ENCODE measurements around the gene TOPBP1. TPM values are rescaled to one million over a fixed set of nuclear protein-coding genes. Genes with fewer than 3 reads are reported as not detected.
A peak's percentile ranks its signal among the peaks of the same experiment; 100 is the strongest.

The TOPBP1 gene
- polyA plus RNA-seq, 3 donors, result 41.1 to 52.7 (median 43.5) TPM

- DNase-seq (ENCODE audit: extremely low read depth in 1 of 11, low read depth in 9 of 11, low spot score in 4 of 11), result no peak
Observed at GRCh38 chr3:133588784-133589465, 72.8 kb downstream of the TOPBP1 start.

DNA sequence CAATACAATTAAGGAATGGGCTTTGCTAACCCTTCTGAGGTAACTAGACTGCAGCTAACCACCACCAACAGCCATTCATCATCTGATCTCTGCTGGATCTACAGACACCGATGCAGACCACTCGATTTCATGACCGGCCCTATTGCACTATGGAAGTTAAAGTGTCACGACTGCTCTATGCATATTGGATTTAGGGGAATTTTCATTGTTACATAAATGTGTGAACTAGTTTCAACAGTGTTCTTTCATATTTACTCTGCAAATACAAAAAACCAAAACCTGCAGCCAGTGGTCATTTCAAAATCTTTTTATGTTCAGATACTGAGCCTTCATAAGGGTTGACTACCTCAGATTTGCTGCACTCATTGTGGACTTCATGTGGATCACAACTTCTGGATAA is 73.7 kb downstream of the TOPBP1 start:
- DNase-seq (ENCODE audit: extremely low read depth in 1 of 11, low read depth in 9 of 11, low spot score in 4 of 11), result no peak

- no peak for DNase-seq (ENCODE audit: extremely low read depth in 1 of 11, low read depth in 9 of 11, low spot score in 4 of 11)
Observed at GRCh38 chr3:133583396-133583795, 78.3 kb downstream of the TOPBP1 start.

DNA sequence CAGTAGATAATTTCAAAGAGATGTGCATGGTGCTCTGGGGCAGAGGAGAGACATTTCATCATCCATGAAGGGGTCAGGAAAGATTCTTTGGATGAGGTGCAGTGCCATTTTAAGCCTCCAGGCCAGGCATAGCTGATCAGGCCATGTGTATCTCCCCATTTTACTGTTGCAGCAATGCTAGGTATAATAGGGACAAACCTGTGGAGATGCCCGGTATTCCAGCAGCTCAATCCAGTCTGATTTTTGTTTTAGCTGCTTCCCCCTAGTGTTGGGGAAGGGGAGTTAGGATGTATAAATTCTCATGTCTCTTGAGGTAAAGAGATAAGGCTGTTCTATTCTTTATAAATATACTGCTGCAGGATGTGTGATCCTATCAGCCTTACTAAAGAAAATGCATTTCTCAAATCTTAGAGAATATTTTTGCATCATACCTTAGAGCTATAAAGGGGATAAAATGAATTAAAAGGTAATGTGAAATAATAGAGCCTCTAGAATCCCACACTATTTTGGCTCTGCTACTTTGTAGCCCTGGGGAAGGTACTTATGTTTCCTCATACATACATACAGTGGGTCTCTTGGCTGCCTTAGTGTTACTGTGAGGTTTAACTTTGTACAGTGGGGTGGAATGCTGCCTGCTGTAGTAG is 83.1 kb downstream of the TOPBP1 start:
- peak in 2 of 11 donors; percentile 17 to 18 for DNase-seq (ENCODE audit: extremely low read depth in 1 of 11, low read depth in 9 of 11, low spot score in 4 of 11)

DNA sequence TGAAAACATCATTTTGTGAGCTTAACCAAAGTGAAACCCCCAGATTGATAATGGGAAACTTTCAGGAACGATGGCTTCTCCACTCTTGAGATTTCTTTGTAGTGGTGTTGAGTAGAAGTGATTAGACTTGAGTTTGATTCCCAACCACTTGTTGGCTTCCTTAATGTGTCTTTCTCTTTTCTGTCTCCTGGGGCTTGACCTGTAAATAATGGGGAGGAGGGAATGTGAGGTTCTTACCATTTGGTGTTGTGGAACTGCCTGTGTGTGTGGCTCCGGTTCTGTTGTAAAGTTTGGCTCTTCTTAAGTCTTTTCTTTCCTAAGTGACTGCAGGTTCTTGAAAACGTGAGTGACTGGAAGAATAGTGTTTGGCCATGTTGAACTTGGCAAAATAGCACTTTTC is 85.6 kb downstream of the TOPBP1 start:
- no peak for DNase-seq (ENCODE audit: extremely low read depth in 1 of 11, low read depth in 9 of 11, low spot score in 4 of 11)

DNA sequence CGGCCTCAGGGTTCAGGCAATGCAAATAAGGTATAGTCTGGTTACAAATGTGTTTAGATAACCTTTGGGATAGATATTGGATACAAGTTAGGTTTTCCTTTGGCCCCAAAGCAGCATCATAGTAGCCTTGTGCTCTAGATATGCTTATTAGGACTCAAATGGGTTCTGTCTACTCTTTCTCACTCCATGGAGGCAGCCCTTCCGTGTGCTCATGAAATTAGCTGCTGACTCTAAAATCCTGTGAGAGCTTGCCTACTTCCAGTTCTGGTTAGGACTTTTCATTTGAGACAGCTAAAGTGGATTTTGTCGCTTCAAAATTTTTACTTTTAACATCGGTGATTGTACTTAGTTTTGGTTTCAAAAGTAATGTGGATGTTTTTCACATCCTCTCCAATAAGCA is 86.7 kb downstream of the TOPBP1 start:
- no peak for DNase-seq (ENCODE audit: extremely low read depth in 1 of 11, low read depth in 9 of 11, low spot score in 4 of 11)

DNA sequence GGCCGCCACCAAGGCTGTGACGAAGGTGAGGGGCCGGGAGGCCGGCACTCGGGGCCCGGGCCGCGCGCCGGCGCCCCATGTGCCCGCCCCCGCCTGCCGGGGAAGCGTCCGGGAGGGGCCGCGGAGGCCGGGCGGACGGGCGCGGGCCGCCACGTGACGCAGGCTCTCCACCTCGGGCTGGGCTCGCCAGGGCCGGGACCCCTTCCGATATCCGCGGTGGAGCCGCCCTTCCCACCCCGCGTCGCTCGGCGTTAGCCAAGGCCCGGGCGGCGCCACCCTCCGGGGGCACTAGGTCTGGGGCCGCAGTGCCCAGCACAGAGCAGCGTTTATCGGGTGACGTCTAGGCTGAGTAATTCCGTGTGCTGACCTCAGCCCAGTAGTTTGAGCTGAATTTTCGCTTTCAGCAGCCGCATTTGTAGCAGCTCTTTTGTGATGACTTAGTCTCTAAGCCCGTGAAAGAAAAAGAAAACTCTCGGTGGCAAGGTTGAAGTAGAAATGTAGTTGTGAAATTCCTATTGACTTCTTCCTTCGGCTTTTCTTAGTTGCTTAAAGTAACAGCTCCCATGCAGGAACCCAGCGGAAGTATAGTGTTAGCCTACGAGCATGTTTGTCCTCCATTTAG is 87.4 kb downstream of the TOPBP1 start:
- peak in 8 of 11 donors; percentile 38 to 70 (median 51) for DNase-seq (ENCODE audit: extremely low read depth in 1 of 11, low read depth in 9 of 11, low spot score in 4 of 11)

DNA sequence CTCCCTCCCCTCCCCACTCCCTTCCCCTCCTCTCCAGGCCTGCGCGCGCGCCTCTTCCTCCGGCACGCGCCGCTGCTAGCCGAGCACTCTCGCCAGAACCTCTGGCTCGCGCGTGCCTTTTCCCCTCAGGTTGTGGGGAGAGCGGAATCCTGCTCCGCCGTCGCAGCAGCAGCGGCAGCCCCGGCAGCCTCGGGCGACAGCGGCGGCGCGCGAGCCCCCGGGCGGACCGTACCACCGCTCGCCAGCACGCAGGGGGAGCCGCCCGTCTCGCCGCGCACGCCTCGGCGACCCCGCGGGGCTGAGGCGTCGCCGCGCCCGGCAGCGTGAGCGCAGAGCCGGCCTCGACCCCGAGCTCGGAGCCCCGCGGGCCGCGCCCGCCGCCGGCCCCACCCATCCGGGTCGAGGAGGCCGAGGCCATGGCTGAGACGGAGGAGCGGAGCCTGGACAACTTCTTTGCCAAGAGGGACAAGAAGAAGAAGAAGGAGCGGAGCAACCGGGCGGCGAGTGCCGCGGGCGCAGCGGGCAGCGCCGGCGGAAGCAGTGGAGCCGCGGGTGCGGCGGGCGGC is 88.0 kb downstream of the TOPBP1 start, which contains the start of gene CDV3:
CDV3 (plus strand) TSS at position 58 of the 566 bp plus-strand sequence; CDS start at position 417, 359 bp downstream.
- peak in 3 of 11 donors; percentile 47 to 66 (median 65) for DNase-seq (ENCODE audit: extremely low read depth in 1 of 11, low read depth in 9 of 11, low spot score in 4 of 11)

DNA sequence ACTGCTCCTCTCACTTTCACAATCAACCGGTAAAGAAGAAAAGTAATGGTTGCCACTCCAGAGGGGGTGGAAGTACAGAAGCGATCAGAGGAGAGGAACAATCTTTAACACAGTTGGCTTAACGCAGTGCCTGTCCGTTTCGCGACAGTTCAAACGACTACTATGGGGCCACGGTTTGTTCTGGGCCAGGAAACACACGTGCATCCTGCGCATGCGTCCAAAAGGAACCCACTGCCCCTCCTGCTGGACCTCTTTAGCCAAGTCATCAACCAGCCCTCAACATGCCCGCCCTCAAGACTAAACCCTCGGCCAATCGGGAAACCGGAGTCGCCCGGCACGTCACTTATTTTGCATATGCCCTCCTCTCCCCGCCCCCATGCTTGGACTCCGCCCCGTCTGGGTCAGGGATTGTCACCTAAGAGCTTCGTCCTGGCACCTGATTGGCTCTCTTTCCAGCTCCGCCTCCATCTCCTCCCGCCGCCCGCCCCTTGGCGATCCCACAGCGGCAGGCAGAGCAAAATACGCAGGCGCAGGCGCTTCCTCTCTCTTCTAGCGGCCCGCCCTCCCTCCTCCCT is 88.6 kb downstream of the TOPBP1 start:
- peak; percentile 99 to 100 (median 100) for DNase-seq (ENCODE audit: extremely low read depth in 1 of 11, low read depth in 9 of 11, low spot score in 4 of 11)

- no peak for DNase-seq (ENCODE audit: extremely low read depth in 1 of 11, low read depth in 9 of 11, low spot score in 4 of 11)
Observed at GRCh38 chr3:133572158-133573053, 89.3 kb downstream of the TOPBP1 start.

GRCh38 chr3:133570937-133571320 is 90.8 kb downstream of the TOPBP1 start:
- DNase-seq (ENCODE audit: extremely low read depth in 1 of 11, low read depth in 9 of 11, low spot score in 4 of 11), result no peak

DNA sequence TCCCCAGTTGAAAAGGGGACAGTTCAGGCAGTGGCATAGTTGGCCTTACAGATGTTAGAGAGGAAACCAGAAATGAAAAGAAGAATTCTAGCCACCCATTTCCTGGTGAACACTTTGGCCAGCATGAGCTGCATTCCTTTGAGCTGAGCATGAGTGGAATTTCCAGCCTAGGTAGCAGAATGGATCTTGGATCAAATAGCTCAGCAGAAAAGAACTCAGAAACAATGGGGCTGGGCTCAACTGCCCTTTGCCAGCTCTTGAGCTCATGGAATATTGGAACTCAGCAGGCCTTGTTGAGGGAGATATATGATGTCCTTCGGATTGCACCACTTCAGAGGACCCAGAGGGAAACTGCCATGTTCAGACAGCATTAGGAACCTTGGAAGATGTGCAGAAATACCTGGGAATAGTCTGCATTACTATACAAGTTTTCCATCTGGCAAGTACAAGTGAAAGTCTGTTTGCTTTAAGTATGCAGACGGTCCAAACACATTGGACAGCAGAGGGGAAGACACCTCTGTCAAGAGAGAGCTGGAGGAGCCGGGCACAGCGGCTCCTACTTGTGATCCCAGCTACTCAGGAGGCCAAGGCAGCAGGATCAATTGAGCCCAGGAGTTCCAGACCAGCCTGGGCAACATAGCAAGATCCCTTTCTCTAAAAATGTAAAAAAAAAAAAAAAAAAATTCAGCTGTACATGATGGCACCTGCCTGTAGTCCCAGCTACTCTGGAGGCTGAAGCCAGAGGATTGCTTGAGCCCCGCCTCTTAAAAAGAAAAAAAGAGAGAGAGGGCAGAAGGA is 91.4 kb downstream of the TOPBP1 start:
- DNase-seq (ENCODE audit: extremely low read depth in 1 of 11, low read depth in 9 of 11, low spot score in 4 of 11), result no peak

DNA sequence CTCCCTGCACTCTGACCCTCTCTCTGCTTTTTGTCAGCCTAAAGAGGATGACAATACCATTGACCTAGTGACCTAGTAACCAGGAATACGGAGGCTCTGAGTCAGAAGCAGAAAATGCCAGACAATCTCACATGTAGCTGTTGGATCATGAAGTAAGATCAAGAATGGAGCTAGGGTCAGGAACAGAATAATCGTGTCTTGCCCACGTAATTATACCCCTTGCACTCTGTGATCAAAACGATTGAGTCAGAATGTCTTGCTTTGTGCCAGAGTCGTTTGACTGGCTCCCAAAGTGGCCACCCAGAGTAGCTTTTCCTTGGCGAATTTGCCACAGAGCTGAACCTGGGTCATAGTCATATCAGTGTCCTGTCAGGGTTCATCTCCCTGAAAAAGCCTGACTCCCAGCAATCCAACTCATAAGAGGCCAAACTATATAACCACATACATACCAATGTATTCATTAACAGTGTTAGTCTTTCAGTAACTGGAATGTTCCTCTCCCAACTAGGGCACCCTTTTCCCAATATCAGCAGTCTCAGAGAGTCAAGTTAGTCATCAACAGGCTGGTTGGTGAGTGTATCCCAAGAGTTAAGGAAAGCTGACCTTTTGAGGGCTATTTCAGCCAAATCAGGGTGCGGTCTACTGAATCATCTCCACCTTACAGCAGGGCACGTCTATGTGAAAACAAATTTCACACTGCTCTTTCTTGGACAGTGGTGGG is 93.3 kb downstream of the TOPBP1 start:
- DNase-seq (ENCODE audit: extremely low read depth in 1 of 11, low read depth in 9 of 11, low spot score in 4 of 11), result no peak

DNA sequence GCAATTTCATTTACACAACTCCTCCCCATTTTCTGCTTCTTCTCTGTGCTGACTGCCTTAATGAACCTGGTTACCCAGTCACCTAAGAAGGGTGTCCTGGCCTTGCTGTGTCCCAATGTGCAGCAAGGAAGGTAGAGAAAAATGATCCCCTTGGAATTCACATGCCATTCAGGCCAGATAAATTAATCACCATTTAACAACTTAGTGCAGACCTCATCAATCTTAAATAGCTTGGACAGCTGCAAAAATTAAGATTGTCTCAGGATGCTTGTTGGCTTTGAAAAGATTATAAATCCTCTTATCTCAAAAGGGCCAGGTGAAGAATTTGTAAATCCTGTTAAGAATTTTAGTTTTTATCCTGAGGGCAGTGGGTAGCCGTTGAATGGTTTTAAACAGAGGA is 97.9 kb downstream of the TOPBP1 start:
- no peak for DNase-seq (ENCODE audit: extremely low read depth in 1 of 11, low read depth in 9 of 11, low spot score in 4 of 11)

DNA sequence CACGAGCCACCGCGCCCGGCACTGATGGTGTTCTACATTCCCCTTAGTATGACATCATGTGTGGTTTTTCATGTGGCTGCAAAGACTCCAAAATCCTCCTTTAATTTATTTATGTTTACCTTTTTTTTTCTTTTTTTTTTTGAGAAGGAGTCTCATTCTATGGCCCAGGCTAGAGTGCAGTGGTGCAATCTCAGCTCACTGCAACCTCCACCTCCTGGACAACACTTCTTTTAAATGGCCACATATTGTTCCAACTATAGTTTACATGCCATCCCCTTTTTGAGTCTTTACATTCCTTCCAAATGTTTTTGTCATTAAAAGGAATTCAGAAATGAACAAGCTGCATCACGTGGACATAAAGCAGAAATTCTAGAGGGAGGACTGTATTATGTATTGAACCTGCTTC is 98.6 kb downstream of the TOPBP1 start:
- DNase-seq (ENCODE audit: extremely low read depth in 1 of 11, low read depth in 9 of 11, low spot score in 4 of 11), result no peak

GRCh38 chr3:133562376-133562775 is 99.4 kb downstream of the TOPBP1 start:
- no peak for DNase-seq (ENCODE audit: extremely low read depth in 1 of 11, low read depth in 9 of 11, low spot score in 4 of 11)

DNA sequence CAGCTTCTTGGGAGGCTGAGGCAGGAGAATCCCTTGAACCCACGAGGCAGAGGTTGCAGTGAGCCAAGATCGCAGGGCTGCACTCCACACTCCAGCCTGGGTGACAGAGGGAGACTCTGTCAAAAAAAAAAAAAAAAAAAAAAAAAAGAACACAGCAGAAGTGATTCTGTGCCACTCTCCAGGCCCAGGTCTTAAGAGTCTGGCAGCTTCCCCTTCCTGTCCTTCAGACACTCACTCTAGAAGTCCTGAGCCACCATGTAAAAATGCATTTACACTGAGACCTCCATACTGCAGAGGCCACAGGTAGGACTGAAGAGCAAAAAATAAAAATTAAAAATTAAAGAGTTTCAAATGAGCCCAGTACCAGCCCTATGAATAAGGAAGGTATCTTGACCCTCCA is 100.1 kb downstream of the TOPBP1 start:
- DNase-seq (ENCODE audit: extremely low read depth in 1 of 11, low read depth in 9 of 11, low spot score in 4 of 11), result no peak

Measured in renal cortex interstitium (tissue), 11 donors.